Erythroblast (primary cell): ENCODE measurements around the gene PTH1R.

Source experiments
- GATA1 ChIP-seq: IDR thresholded peaks from 2 replicates; pipeline ENCODE4 v1.6.1; 2011; ENCODE audit warnings: low read depth, mild to moderate bottlenecking, control low read depth, low read length, moderate library complexity
- POLR2A ChIP-seq: IDR thresholded peaks from 2 replicates; pipeline ENCODE4 v1.6.1; 2011; ENCODE audit warnings: mild to moderate bottlenecking, low read length

GRCh38 chr3:46903341-46904302 lies 26.1 kb downstream of the PTH1R start:
- no peak for TF ChIP-seq POLR2A
- TF ChIP-seq GATA1 = no peak
